Tibial artery (tissue), 4 donors: ENCODE results near the gene ARHGEF38.
"Not testable (repeated sequence)": the region's sequence is repeated elsewhere in the genome, so short reads cannot be mapped to it uniquely, and the experiment has no call there.

ENCODE experiments used
- DNase-seq, 2 donors: peaks; one replicate each; pipeline ENCODE4 v3.0.0-alpha.2; 2019
- H3K27ac ChIP-seq, 2 donors: fragments of 200-600 bp; sonication (generic) in 1 of 2; 1 replicate in 1 of 2; 2 replicates in 1 of 2; pipeline ENCODE4 v1.5.1; 2018 to 2019; ENCODE audit warnings: mild to moderate bottlenecking in 1 of 2
- H3K27me3 ChIP-seq, 2 donors: fragments of 200-600 bp; sonication (generic) in 1 of 2; one replicate each; pipeline versions ENCODE4 v1.5.1 to v1.6.0; 2016 to 2019
- H3K36me3 ChIP-seq, 3 donors: fragments of 200-600 bp; sonication (generic) in 2 of 3; one replicate each; pipeline ENCODE4 v1.5.1; 2016 to 2019; ENCODE audit warnings: mild to moderate bottlenecking in 2 of 3
- H3K4me1 ChIP-seq, 4 donors: fragments of 200-600 bp; sonication (generic) in 2 of 4; 1 replicate in 3 of 4; 2 replicates in 1 of 4; pipeline ENCODE4 v1.5.1; 2016 to 2019
- H3K4me3 ChIP-seq, 2 donors: fragments of 200-600 bp; sonication (generic) in 1 of 2; 1 replicate in 1 of 2; 2 replicates in 1 of 2; pipeline ENCODE4 v1.5.1; 2018 to 2019; ENCODE audit warnings: mild to moderate bottlenecking in 2 of 2
- H3K9me3 ChIP-seq, 3 donors: fragments of 200-600 bp; sonication (generic) in 1 of 3; one replicate each; pipeline ENCODE4 v1.5.1; 2016 to 2019
- CTCF ChIP-seq, 2 experiments: fragments of 200-600 bp in 1 of 2; fragments of 450-650 bp in 1 of 2; IDR thresholded peaks; one replicate each; pipeline ENCODE4 v1.5.1; 2017 to 2019; ENCODE audit warnings: antibody characterized with exemption in 2 of 2, mild to moderate bottlenecking in 1 of 2, moderate library complexity in 1 of 2
- intact Hi-C: fragments of 100-400 bp; cut with DNase I; formaldehyde crosslinking; loops from one replicate; pipeline ENCODE4 v1.15.0; 2023; ENCODE audit warnings: low total_unique reads

Gene ARHGEF38

GRCh38 chr4:105719204-105719603 is 166.8 kb downstream of the ARHGEF38 start:
- TF ChIP-seq CTCF (IDR thresholded peaks at IDR 0.05): no peak

GRCh38 chr4:105725623-105726022 is 173.2 kb downstream of the ARHGEF38 start:
- TF ChIP-seq CTCF (IDR thresholded peaks at IDR 0.05): no peak
- intact Hi-C loops: no loop called here
- no peaks in the 10 kb centered on the region for H3K4me1 ChIP-seq
- H3K36me3 ChIP-seq: peaks cover 6 to 11% (median 10%) of the 10 kb centered on the region in 3 donors
- DNase-seq: no peak
- no peak overlapping the region for H3K4me3 ChIP-seq
- H3K27me3 ChIP-seq: no peaks in the 10 kb centered on the region
- H3K27ac ChIP-seq: no peak overlapping the region
- H3K9me3 ChIP-seq: no peaks in the 10 kb centered on the region

More at GRCh38 chr4:105719204-105719603, 166.8 kb downstream of the ARHGEF38 start:
- H3K9me3 ChIP-seq: no peaks in the 10 kb centered on the region
- peaks cover 0 to 2% (median 0%) of the 10 kb centered on the region in 4 donors for H3K4me1 ChIP-seq
- peaks cover 0 to 13% (median 0%) of the 10 kb centered on the region in 3 donors for H3K36me3 ChIP-seq
- no peak overlapping the region for H3K27ac ChIP-seq
- no peak for DNase-seq
- no peaks in the 10 kb centered on the region for H3K27me3 ChIP-seq
- no peak overlapping the region for H3K4me3 ChIP-seq
- intact Hi-C loops: loop anchor here (10.0 kb wide), 1 partner anchor 564 kb away; no protein-coding TSS in a partner anchor

- H3K27ac ChIP-seq, H3K4me1 ChIP-seq, H3K9me3 ChIP-seq, H3K4me3 ChIP-seq, H3K27me3 ChIP-seq, intact Hi-C loops, DNase-seq: not testable (repeated sequence)
- H3K36me3 ChIP-seq: peaks cover 11 to 19% (median 19%) of the 10 kb centered on the region in 3 donors
These were observed 177.5 kb downstream of the ARHGEF38 start for GRCh38 chr4:105729895-105730294.
